OCI-LY1 (cell line): Measurements from ENCODE around the gene PSMC3IP.

ENCODE experiments used
- H2AFZ ChIP-seq: fragments of 200-600 bp; sonication (generic), shearing (Covaris generic); 2 replicates; pipeline ENCODE4 v1.6.0; 2014; ENCODE audit warnings: antibody characterized with exemption, mild to moderate bottlenecking, low read length
- H3F3A ChIP-seq: fragments of 200-600 bp; sonication (generic), shearing (Covaris generic); 2 replicates; pipeline ENCODE4 v1.6.0; 2014; ENCODE audit warnings: mild to moderate bottlenecking, antibody characterized with exemption, low read length, moderate library complexity; ENCODE audit not compliant: insufficient read depth
- H3K27ac ChIP-seq: fragments of 200-600 bp; sonication (generic); 2 replicates; pipeline ENCODE4 v1.5.1; 2014; ENCODE audit warnings: low read length, mixed run types, mild to moderate bottlenecking, low read depth; ENCODE audit not compliant: poor library complexity, severe bottlenecking
- H3K27me3 ChIP-seq: fragments of 200-600 bp; sonication (generic); 2 replicates; pipeline ENCODE4 v1.6.0; 2014; ENCODE audit warnings: antibody characterized with exemption, mild to moderate bottlenecking, low read length, moderate library complexity; ENCODE audit not compliant: insufficient read depth
- H3K36me3 ChIP-seq: fragments of 200-600 bp; sonication (generic); 2 replicates; pipeline ENCODE4 v1.6.1; 2014; ENCODE audit warnings: mild to moderate bottlenecking, antibody characterized with exemption, low read length, moderate library complexity, mixed read lengths; ENCODE audit not compliant: insufficient read depth
- H3K4me1 ChIP-seq: fragments of 200-600 bp; sonication (generic); 2 replicates; pipeline ENCODE4 v1.5.1; 2014; ENCODE audit warnings: mild to moderate bottlenecking, low read length, moderate library complexity; ENCODE audit not compliant: insufficient read depth, severe bottlenecking
- H3K4me2 ChIP-seq: fragments of 200-600 bp; sonication (generic), shearing (Covaris generic); 2 replicates; pipeline ENCODE4 v1.6.1; 2014; ENCODE audit warnings: low read length
- H3K4me3 ChIP-seq: fragments of 200-600 bp; sonication (generic); 2 replicates; pipeline ENCODE4 v1.5.1; 2014; ENCODE audit warnings: low read length, low read depth, mild to moderate bottlenecking, mixed read lengths; ENCODE audit not compliant: poor library complexity, severe bottlenecking
- H3K79me2 ChIP-seq: fragments of 200-600 bp; shearing (Covaris generic); 2 replicates; pipeline ENCODE4 v1.6.1; 2016; ENCODE audit warnings: mixed run types, low read length, mixed read lengths; ENCODE audit not compliant: insufficient read depth
- H3K9ac ChIP-seq: fragments of 200-600 bp; sonication (generic), shearing (Covaris generic); 2 replicates; pipeline ENCODE4 v1.6.1; 2014; ENCODE audit warnings: mild to moderate bottlenecking, low read length, mixed read lengths
- H3K9me2 ChIP-seq: fragments of 200-600 bp; sonication (generic), shearing (Covaris generic); 2 replicates; pipeline ENCODE4 v1.6.1; 2014; ENCODE audit warnings: low read depth, mild to moderate bottlenecking, low read length, mixed read lengths
- H3K9me3 ChIP-seq: fragments of 200-600 bp; shearing (Covaris generic); 2 replicates; pipeline ENCODE4 v1.6.1; 2014; ENCODE audit warnings: low read length, mixed read lengths
- H4K20me1 ChIP-seq: fragments of 200-600 bp; sonication (generic), shearing (Covaris generic); 2 replicates; pipeline ENCODE4 v1.6.0; 2016; ENCODE audit warnings: mild to moderate bottlenecking, low read length; ENCODE audit not compliant: insufficient read depth
- EZH2 ChIP-seq: fragments of 200-600 bp; sonication (generic), shearing (Covaris generic); IDR thresholded peaks from 2 replicates; pipeline ENCODE4 v1.8.0; 2017; ENCODE audit warnings: borderline replicate concordance, mixed run types, mild to moderate bottlenecking, antibody characterized with exemption, low read length, moderate library complexity, mixed read lengths
- TF ChIP-seq, protein P1 (sequence below): fragments of 200-600 bp; sonication (generic), shearing (Covaris generic); IDR thresholded peaks from 2 replicates; pipeline ENCODE4 v1.5.1; 2017; ENCODE audit warnings: mild to moderate bottlenecking, antibody characterized with exemption, low read length, moderate library complexity, mixed read lengths

PSMC3IP gene

DNA sequence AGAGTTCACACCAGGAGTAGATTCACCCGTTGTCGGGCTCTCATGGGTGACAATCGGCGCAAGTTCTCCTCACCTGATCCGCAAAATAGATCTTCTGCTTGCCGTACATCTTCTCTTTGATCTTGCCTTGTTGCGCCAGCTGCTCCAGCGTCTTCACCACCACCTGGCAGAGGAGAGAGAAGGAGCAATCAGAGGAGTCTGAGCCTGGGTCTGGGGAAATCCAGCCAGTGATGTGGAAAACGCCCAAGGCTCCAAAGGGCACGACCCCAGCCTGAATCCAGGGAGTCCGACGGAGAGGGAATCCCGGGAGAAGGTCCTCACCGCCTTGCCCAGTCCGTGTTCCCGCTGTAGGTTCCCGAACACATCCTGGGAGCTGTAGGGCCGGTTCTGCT, 393 bp downstream of the PSMC3IP start:
- Histone ChIP-seq H3K4me2 (peak overlapping the region; percentile 69), H3K4me1 (peaks cover 38% of the 10 kb centered on the region), H3K9me2 (no peaks in the 10 kb centered on the region), H2AFZ (no peak overlapping the region), H3K9ac (peak overlapping the region; percentile 77), H3K79me2 (no peaks in the 10 kb centered on the region), H3K4me3 (peak overlapping the region; percentile 76), H3K27me3 (no peaks in the 10 kb centered on the region), H4K20me1 (no peaks in the 10 kb centered on the region), H3K36me3 (peaks cover 58% of the 10 kb centered on the region), H3K27ac (peak overlapping the region; percentile 93), H3F3A (0 out of 2 replicates have a peak, but pooled peaks cover 5% of the 10 kb centered on the region), H3K9me3 (no peaks in the 10 kb centered on the region)
- TF ChIP-seq, protein P1, sequence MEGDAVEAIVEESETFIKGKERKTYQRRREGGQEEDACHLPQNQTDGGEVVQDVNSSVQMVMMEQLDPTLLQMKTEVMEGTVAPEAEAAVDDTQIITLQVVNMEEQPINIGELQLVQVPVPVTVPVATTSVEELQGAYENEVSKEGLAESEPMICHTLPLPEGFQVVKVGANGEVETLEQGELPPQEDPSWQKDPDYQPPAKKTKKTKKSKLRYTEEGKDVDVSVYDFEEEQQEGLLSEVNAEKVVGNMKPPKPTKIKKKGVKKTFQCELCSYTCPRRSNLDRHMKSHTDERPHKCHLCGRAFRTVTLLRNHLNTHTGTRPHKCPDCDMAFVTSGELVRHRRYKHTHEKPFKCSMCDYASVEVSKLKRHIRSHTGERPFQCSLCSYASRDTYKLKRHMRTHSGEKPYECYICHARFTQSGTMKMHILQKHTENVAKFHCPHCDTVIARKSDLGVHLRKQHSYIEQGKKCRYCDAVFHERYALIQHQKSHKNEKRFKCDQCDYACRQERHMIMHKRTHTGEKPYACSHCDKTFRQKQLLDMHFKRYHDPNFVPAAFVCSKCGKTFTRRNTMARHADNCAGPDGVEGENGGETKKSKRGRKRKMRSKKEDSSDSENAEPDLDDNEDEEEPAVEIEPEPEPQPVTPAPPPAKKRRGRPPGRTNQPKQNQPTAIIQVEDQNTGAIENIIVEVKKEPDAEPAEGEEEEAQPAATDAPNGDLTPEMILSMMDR, result no peak
- TF ChIP-seq EZH2, result no peak

DNA sequence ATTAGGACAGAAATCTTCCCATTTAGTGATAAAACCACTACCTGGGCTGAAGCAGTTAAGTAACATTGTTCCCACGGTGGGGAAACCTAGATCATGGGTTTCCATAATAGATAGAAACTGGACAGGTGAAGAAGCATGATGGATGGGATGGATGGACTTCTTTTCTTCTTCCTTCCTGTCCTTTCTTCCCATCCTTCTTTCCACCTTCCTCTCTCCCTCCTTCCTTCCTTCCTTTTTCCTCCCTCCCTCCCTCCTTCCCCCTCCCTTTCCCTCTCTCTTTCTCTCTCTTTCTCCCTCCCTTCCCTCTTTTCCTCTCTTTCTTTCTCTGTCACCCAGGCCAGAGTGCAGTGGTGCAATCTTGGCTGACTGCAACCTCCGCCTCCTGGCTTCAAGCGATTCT, 3.1 kb downstream of the PSMC3IP start:
- H3K36me3 ChIP-seq, result peaks cover 61% of the 10 kb centered on the region
- H3K4me1 ChIP-seq, result peaks cover 31% of the 10 kb centered on the region
- no peak overlapping the region for H3K4me3 ChIP-seq
- H3K27me3 ChIP-seq, result no peaks in the 10 kb centered on the region
- H3K27ac ChIP-seq, result no peak overlapping the region
- no peak overlapping the region for H2AFZ ChIP-seq
- H3K4me2 ChIP-seq, result no peak overlapping the region
- 0 out of 2 replicates have a peak, but pooled peaks cover 4% of the 10 kb centered on the region for H3F3A ChIP-seq
- no peaks in the 10 kb centered on the region for H3K9me2 ChIP-seq
- H4K20me1 ChIP-seq, result no peaks in the 10 kb centered on the region
- no peak overlapping the region for H3K9ac ChIP-seq
- H3K9me3 ChIP-seq, result no peaks in the 10 kb centered on the region
- no peaks in the 10 kb centered on the region for H3K79me2 ChIP-seq
- TF ChIP-seq, protein P1, result no peak
- no peak for TF ChIP-seq EZH2

DNA sequence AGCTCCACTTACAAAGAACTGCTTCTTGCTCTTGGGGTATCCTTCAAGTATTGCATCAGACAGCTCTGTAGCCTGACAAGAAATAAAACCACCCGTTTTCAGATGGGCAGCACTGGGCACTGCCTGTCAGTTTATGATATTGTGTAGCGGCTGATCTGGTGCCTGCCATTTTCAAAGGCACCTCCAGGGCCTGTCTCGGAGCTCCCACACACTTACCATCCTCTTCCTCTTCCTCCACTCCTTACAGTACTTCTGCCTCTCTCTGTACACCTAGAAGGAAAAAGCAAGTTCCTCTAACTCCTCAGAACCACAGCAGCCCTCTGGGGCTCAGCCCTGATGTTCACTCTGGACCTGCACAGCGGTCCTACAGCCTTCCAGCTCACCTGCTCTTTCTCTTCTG, 4.4 kb downstream of the PSMC3IP start:
- Histone ChIP-seq H3K4me3 (no peak overlapping the region), H2AFZ (no peak overlapping the region), H3K9me3 (no peaks in the 10 kb centered on the region), H3K4me2 (no peak overlapping the region), H3K9me2 (no peaks in the 10 kb centered on the region), H4K20me1 (no peaks in the 10 kb centered on the region), H3K9ac (no peak overlapping the region), H3K79me2 (no peaks in the 10 kb centered on the region), H3K27me3 (no peaks in the 10 kb centered on the region), H3F3A (no peaks in the 10 kb centered on the region; the same call in 1 of the 2 replicates), H3K4me1 (peaks cover 23% of the 10 kb centered on the region), H3K27ac (no peak overlapping the region), H3K36me3 (peaks cover 70% of the 10 kb centered on the region)
- TF ChIP-seq, protein P1, result no peak
- TF ChIP-seq EZH2, result no peak
